Right lung (tissue), 5 donors: ENCODE results near the gene FGA. TPM values are rescaled to one million over a fixed set of nuclear protein-coding genes. Genes with fewer than 3 reads are reported as not detected.
"Not testable (repeated sequence)": the region's sequence is repeated elsewhere in the genome, so short reads cannot be mapped to it uniquely, and the experiment has no call there.

Experiments used
- DNase-seq, 2 donors: peaks; one replicate each; pipeline ENCODE4 v3.0.0-alpha.2; 2013
- polyA plus RNA-seq, 5 donors: library from polyadenylated mRNA; unstranded; fragments of 120-200 nt; gene quantifications; one replicate each; pipeline versions ENCODE4 v1.2.1 to v1.2.3, GENCODE V29; 2013; ENCODE audit warnings: inconsistent platforms in 1 of 5, low replicate concordance in 1 of 5; ENCODE audit not compliant: insufficient read length in 5 of 5, insufficient read depth in 1 of 5

Gene FGA
- polyA plus RNA-seq, 5 donors, result 17.5 TPM; not detected in 4

DNA sequence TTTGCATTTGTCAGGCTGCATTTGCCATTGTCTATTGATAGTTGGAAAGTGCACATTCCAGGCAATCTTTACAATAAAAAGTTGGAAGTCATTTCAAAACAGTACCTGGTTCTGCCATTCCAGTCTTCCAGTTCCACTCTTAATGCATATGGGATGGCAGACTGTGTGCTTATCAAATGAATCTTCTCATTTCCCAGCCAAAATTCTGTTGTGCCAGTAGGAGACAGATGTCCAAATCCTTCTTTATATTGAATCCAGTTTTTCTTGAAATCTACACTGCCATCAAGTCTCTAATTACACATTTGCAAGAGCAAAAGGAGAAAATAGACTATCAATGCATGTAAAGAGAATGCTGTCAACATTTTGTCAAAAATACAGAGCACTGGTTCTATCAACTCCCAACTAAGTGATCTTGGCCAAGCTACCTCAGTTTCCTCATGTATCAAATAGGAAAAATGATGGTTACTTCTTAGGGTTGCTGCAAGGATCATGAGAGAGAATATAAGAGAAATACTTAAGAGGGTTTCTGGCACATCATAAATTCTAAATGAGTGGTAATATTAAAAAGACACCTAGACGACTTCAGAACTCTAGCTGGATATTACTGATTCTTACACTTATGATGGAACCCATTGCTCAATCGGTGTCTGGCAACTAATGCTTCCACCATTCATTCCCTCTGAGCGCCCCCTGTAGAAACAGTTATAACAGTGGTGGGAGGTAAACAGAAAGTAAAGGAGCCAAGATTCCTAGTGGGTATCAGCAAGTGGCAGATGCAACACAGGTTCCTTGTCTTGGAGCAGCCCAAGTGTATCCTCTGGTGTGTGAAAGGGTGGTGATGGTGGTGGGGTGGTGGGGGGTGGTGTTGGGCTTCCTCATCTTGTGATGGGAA, 18.1 kb upstream of the FGA start:
- no peak for DNase-seq

- DNase-seq, result no peak
Observed at GRCh38 chr4:154606728-154607723, 16.5 kb upstream of the FGA start.

DNA sequence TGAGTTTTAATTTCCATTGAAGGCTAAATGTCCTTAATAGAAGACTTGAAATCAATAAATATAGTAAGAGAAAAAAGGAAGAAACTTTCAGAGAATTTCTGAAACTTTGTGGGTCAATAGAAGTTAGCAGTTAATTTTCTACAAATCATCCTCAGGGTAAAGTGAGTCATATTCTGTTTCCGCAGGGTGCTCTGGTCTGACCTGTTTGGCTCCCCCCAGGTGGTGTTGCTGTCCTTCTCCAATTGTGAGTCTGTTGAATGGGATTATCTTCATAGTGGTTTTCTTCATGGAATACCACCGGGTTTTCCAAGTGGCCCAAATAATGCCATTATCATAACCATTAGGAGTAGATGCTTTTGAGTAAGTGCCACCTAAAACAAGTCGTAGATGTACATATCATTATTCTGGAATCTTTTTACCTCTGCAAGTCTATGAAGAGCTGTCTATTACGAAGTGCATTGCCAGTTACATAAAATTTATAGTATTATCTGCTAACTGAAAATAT, 14.2 kb upstream of the FGA start:
- DNase-seq, result no peak

DNA sequence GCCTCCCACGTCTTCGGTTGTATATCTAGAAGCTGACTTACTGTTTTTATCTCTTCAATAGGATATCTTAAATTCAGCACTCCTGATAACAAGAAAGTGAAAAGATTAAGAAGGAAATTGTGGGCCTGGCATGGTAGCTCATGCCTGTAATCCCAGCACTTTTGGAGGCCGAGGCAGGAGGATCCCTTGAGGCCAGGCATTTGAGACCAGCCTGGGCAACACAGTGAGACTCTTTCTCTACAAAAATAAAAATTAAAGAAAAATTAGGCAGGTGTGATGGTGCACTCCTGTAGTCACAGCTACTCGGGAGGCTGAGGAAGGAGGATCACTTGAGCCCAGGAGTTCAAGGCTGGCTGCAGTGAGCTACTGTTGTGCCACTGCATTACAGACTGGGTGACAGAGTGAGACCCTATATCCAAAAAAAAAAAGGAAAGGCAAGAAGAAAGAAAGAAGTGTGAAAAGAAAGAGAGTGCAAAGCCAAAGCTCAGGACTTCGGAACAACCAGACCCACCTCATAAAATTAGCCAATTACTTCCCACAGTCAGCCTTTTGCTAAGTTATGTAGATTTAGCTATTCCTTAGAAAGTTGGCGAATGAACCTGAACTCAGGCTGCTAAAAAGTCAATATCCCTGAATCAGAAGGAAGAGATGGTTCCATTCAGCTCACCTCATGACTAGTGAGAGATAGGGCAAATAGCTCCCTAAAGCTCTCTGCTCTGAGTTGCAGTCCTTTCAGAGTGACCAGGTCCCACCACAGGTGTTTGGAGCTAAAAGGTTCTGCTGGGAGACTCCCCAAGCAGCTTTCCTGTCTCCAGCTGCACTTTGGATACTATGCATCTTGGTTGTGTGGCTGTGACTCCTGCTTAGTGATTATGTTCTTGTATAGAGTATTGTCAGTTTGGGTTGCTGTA, 12.7 kb upstream of the FGA start:
- DNase-seq, result no peak

DNA sequence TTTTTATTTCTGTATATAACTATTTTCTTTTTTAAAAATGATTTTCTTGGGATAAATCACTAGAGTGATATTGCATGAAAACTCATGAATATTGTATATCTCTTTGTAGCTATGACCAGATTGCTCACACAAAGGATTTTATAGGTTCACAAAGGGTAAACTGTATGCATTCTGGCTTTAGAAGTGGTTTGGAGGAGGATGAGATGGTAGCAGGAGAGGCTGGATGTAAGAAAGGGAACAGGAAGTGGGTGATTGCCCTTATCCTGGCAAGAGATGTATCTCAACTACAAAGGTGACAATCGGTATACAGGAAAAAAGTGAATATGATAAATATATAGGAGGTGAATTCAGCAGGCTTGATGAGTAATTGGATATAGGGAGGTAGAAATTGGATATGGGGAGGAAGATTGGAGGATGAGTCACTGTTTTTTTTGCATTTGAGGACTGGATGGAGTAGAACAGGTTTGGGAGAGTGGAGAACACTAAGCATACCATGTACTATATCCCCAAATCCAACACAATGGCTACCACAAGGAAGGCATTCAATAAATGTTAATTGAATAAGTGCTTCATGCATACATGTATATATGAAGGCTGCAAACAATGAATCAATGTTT, 12.0 kb upstream of the FGA start:
- DNase-seq, result no peak

DNA sequence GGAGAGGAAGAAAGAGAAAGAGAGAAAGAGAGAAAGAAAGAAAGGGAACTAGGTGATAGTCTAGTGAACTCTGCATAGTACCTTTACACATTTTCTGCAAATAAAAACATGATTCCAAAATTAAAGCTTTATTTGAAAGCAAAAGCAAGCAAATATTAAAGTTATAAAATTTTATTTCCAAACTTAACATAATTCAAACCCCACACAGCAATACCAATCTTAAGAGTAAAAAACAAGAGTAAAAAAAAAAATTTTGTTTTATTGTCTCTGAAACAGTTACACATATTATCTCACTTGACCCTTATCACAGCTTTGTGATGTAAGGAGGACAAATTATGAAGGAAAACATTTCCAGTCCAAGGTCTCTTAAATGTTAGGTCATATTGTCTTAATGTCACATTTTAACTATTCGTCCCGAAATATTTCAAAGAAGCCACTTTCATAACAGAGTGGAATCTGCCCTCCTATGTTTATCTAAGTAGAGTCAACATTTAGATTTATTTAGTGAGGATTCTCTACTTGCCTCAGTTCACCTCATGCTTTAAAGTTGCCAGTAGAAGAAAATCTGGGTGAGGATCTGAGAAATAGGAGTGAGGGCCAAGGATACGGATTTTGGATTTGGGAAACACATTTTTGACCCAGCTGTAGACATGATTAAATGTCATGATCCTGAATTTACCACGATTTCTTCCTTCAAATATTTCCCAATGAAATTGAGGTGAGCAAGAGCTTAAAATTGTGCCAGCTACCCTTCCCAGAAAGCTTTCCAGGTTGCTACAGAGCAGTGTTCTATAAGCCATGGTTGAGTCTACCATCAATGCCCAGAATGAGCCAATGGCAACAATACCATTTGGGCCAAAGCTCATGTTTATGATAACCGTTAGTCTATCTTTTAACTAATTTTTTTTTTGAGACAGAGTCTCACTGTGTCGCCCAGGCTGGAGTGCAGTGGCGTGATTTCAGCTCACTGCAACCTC, 7.5 kb upstream of the FGA start:
- DNase-seq, result no peak

GRCh38 chr4:154597281-154597680, 6.7 kb upstream of the FGA start:
- not testable (repeated sequence) for DNase-seq

DNA sequence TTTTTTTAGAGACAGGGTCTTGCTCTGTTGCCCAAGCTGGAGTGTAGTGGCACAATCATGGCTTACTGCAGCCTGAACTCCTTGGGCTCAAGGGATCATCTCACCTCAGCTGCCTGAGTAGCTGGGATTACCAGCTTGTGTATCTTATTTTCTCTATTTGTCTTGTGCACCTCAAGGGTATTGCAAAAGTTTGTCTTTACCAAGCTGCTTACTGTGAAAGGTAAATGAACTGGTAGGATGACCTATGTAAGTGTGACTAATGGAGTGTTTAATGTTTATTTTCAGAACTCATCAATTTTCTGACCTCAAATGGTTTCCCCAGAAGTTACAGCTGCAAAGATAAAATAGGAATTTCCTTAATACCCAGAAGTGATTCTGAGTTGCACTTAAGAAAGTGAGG, 5.3 kb upstream of the FGA start:
- no peak for DNase-seq

- DNase-seq, result not testable (repeated sequence)
Observed at GRCh38 chr4:154594343-154594742, 3.8 kb upstream of the FGA start.

GRCh38 chr4:154593868-154594267, 3.3 kb upstream of the FGA start:
- no peak for DNase-seq

DNA sequence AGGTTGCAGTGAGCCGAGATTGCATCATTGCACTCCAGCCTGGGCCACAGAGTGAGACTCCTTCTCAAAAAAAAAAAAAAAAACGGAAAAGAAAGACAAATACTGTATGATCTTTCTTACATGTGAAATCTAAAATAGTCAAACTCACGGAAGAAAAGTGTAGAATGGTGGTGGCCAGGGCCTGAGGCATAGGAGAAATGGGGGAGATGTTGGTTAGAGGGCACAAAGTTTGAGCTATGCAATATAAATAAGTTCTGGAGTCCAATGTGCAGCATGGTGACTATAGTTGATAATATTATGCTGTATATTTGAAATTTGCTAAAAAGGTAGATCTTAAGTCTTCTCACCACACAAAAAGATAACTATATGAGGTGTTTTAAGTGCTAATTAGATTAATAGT, 1.3 kb upstream of the FGA start:
- no peak for DNase-seq

DNA sequence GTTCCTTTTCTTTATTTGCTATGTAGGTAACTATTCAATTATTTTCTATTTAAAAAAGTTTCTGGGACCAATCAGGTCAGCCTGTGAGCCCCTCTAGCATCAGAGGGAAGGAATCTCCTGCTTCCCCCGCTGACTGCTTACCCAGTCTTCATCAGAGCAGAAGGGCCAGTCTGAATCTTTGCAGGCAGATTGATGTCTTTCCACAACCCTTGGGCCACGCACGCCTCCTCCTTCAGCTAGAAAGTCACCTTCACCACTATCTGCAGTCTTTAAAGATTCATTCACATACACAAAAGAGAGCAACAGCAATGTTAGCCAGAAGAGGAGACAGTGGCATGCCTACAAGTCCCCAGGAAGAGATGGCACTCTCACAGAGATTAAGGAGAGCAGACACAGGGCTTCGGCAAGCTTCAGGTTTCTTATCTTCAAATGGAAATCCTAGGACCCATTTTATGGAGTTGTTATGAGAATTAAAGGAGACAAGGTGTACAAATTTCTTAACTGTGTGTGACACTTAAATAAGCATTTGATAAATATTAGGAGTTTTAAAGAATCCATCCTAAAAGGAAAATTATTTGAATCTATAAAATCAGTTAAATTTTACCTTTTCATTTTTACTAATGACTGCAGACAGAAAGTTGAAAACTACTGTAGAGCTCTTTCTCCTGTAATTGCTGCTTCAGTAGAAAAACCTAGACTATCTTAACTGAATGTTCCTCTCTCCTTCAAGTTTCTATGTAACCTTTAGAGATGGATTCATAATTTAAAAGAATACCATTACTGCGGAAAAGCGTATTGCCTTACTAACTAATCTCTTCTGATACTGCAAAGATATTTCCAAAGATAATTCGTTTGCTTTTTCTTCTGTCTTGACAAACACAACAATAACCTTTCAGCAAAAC, 995 bp downstream of the FGA start:
- DNase-seq, result no peak

DNA sequence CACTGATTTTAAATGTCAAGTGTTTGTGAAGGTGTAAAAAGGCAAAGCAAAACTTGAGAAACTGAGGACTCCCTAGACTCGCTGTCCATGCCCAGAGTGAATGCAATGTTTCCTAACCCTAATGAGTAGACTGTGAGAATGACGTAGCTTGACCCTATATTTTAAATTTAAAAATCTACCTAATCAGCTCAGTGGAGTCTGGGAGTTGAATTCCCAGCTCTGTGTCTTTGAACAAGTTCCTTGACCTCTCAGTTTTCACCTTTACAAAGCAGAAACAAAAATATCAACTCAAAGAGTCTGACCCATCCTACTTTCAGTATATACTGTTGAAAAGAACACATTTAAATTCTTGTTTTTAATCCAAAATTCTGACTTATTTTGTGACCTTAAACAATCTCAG, 2.3 kb downstream of the FGA start:
- DNase-seq, result no peak

GRCh38 chr4:154586296-154587033, 4.1 kb downstream of the FGA start:
- no peak for DNase-seq

GRCh38 chr4:154585369-154586018, 5.0 kb downstream of the FGA start:
- DNase-seq, result no peak

DNA sequence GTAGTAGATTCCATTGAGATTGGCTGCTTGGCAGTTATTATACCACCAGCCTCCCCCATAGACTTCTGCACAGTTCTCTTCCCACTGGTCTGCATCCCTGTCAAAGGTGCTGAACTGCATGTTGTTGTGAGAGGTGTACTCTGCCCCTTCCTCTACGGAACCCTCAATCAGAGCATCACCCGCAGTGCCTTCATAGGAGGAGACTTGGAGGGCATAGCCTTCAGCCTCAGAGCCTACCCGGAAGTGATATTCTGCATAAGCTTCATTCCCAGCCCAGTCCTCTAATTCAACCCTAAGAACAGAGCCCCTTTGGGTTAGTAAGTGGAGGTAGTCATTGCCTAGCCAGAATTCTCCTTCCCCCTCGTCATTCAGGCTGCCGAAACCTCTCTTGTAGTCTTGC, 6.3 kb downstream of the FGA start:
- DNase-seq, result no peak

DNA sequence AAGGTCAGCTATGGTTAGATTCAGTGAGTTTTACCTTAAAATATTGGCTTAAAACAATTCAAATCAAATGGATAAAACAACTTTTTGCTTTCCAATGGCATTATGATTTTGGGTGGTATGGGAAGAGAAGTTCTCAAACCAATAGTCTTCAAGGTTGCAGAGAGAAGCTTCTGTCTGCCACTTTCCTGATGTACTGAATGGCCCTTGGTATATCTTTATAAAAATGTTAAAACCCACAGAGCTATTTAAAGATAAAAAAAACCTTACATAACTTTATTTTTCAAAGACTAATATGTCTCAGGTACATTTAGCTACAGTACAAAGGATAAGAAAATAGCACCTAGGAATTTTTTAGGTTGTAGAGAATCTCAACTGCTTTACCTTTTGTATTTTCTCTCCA, 6.9 kb downstream of the FGA start:
- DNase-seq, result no peak
